ENCODE results near the gene GRIP2. TPM values are rescaled to one million over a fixed set of nuclear protein-coding genes. Genes with fewer than 3 reads are reported as not detected.
A peak's percentile ranks its signal among the peaks of the same experiment; 100 is the strongest.

The GRIP2 gene
- total and polyA plus RNA-seq, 2 experiments from 2014 or later: 0.06 TPM; not detected in 1

DNA sequence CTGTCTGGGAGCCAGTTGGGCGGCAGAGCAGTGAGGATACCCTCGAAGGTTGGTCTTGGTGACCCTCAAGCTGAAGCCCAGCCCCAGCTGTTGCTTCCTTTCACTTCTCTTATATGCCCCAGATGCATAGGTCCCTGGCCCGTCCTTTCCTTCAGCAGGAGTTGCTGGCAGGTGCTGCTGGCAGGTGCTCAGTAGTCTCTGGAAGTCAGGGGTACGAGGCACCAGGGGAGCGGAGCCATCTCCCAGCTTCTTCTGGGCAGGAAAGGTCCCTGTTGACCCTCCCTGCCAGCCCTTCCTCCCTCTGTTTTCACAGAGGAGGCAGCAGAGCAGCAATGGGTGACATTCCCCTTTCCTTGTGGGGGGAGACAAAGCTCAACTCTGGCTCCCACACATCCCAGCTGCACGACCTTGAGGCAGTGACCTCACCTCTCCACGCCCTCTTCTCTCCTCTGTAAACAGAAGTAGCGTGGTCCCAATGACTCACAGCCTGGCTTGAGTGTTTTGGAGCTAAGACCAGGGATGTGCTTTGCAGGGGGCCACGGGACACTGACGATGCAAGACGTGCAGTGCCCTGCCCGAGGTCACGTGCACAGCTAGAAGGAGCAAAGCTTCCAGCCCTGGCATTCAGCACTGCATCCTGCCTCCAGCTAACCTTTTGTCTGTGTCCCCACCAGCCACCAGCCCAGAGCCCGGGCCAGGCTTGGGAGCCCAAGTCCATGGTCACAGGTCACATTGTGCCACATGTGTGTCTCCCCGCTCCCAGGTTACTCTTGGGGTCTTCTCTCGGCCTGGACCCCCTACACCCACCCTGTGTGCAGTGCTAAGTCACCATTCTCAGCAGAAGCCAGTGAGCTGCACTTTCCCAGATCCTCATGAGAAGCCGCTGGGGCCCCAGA, 88.0 kb downstream of the GRIP2 start:
- H3K27ac ChIP-seq: no peak overlapping the region
- H3K4me1 ChIP-seq (ENCODE audit: low read depth): peaks cover 9% of the 10 kb centered on the region
- H3K4me3 ChIP-seq: no peak overlapping the region
- TF ChIP-seq, protein P1, sequence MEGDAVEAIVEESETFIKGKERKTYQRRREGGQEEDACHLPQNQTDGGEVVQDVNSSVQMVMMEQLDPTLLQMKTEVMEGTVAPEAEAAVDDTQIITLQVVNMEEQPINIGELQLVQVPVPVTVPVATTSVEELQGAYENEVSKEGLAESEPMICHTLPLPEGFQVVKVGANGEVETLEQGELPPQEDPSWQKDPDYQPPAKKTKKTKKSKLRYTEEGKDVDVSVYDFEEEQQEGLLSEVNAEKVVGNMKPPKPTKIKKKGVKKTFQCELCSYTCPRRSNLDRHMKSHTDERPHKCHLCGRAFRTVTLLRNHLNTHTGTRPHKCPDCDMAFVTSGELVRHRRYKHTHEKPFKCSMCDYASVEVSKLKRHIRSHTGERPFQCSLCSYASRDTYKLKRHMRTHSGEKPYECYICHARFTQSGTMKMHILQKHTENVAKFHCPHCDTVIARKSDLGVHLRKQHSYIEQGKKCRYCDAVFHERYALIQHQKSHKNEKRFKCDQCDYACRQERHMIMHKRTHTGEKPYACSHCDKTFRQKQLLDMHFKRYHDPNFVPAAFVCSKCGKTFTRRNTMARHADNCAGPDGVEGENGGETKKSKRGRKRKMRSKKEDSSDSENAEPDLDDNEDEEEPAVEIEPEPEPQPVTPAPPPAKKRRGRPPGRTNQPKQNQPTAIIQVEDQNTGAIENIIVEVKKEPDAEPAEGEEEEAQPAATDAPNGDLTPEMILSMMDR (IDR thresholded peaks at IDR 0.05; ENCODE audit: low read depth, low read length): no peak
- no peaks in the 10 kb centered on the region for H3K27me3 ChIP-seq
- H3K36me3 ChIP-seq: peaks cover 10% of the 10 kb centered on the region
- no peaks in the 10 kb centered on the region for H3K9me3 ChIP-seq (ENCODE audit: low read depth)
- peak in 1 of 2 donors; percentile 90 for DNase-seq (ENCODE audit: low read depth in 1 of 2, low spot score in 1 of 2)

DNA sequence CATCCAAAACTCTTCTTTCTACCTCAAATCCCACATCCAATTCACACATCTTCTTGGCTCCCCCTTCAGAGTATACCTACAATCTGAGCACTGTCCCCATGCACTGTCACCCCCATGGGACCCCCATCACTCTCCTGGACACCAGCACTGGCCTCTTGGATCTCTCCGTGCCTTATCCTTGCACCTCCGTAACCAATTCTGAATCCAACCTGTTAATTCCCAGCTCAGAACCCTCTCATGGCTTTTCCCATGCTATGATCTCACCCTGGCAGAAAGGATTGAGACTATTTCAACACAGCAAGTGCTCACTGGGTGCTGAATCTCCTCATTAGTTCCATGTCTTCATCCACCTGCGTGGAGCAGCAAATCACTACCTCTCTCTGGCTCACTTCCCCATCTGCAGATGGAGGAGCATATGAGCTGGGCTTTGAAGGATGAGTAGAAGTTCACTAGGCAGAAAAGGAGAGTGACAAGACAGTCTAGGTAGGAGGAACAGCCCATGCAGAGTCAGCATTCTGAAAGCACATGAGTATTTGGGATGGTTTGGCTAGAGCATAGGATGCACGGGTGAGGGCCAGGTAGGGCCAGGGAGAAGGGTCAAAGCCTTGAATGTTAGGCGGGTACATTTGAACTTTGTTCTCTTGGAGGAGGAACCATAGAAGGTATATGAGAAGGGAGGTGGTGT, 89.1 kb downstream of the GRIP2 start:
- peaks cover 9% of the 10 kb centered on the region for H3K4me1 ChIP-seq (ENCODE audit: low read depth)
- no peak overlapping the region for H3K4me3 ChIP-seq
- no peak overlapping the region for H3K27ac ChIP-seq
- H3K9me3 ChIP-seq (ENCODE audit: low read depth): no peaks in the 10 kb centered on the region
- peaks cover 10% of the 10 kb centered on the region for H3K36me3 ChIP-seq
- DNase-seq (ENCODE audit: low read depth in 1 of 2, low spot score in 1 of 2): no peak
- TF ChIP-seq, protein P1 (IDR thresholded peaks at IDR 0.05; ENCODE audit: low read depth, low read length): no peak
- H3K27me3 ChIP-seq: no peaks in the 10 kb centered on the region

DNA sequence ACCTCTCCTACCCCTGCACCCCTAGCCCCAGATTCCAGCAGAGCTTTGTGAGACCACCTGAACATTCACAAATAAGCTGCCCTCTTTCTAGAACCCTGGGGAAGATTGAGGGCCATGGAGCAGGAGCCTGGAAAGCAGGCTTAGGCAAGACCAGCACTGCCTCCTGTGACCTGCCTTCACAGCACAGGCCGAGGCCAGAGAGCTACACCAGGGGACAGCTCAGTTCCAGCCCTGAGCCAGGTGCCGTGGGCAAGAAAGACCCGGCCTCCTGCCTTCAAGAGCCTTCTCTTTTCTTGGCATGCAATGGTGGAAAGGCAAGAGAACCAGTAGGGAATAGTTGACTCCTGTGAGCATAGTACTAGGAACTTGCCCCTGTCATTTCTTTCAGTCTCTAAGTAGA, 89.6 kb downstream of the GRIP2 start:
- H3K4me3 ChIP-seq: no peak overlapping the region
- H3K27ac ChIP-seq: no peak overlapping the region
- DNase-seq (ENCODE audit: low read depth in 1 of 2, low spot score in 1 of 2): no peak
- peaks cover 10% of the 10 kb centered on the region for H3K36me3 ChIP-seq
- H3K4me1 ChIP-seq (ENCODE audit: low read depth): peaks cover 9% of the 10 kb centered on the region
- TF ChIP-seq, protein P1 (IDR thresholded peaks at IDR 0.05; ENCODE audit: low read depth, low read length): no peak
- no peaks in the 10 kb centered on the region for H3K9me3 ChIP-seq (ENCODE audit: low read depth)
- no peaks in the 10 kb centered on the region for H3K27me3 ChIP-seq

DNA sequence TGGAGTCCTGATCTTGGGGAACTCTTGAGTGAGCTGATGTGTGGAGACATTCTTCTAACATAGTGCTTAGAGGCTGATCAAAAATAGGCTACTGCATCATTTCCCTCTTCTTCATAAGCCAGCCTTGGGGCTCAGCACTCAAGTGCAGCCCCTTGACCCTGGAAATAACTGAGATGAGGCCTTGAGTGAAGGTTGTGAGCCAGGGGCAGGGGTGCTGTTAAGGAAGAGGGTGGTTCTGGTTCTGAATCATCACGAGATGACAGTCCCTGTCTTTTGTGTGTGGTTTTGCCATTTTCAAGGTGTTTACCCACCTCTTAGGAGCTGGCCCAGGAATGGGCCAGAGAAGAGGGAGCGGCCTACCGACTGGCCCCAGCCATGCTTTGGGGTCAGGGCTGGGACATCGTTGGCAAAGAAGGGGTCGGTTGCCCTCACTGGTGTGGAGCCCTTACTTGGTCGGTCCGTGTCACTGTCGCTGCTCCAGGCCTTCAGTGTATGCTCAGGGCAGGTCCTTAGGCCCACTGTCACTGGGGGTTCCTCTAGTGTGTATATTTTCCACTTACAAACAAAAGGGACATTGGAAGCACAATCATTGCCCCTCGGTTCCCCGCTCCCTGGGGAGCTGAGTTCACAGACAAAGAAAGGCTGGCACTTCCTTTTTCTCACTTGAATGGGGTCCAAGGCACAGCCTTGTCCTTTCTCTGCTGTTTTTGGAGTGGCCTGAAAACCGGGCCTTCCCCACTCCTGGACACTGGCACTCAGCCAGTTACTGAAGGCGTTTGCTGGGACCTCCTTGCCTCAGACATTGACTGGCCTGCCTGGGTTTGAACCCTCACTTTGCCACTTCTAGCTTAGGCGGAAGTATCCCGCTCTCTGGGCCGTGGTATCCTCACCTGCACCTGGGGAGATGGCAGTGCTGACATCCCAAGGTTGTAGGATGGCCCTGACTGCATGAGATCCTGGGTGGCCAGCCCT, 91.1 kb downstream of the GRIP2 start:
- Histone ChIP-seq H3K9me3 (ENCODE audit: low read depth) (no peaks in the 10 kb centered on the region), H3K36me3 (peaks cover 10% of the 10 kb centered on the region)
- TF ChIP-seq, protein P1 (IDR thresholded peaks at IDR 0.05; ENCODE audit: low read depth, low read length): no peak

DNA sequence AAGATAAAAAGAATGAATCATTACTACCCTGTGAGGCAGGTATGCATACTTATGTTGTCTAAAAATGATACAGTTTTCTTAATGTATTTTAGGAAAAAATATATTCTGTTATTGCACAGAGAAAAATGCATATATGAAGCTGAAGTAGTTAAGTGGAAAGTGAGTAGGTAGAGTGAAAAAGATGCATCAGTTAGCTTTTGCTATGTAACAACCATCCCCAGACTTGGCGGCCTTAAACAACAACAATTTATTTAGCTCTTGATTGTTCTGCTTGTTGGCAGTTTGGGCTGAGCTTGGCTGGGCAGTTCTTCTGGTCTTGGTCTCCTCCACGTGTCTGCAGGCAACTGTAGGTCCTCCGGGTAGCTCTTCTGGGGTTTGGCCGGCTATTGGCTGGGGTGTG, 92.1 kb downstream of the GRIP2 start:
- DNase-seq (ENCODE audit: low read depth in 1 of 2, low spot score in 1 of 2): no peak
- Histone ChIP-seq H3K27me3 (no peaks in the 10 kb centered on the region), H3K9me3 (ENCODE audit: low read depth) (no peaks in the 10 kb centered on the region), H3K27ac (no peak overlapping the region), H3K4me1 (ENCODE audit: low read depth) (no peaks in the 10 kb centered on the region), H3K4me3 (no peak overlapping the region), H3K36me3 (peaks cover 10% of the 10 kb centered on the region)
- TF ChIP-seq, protein P1 (IDR thresholded peaks at IDR 0.05; ENCODE audit: low read depth, low read length): no peak

More for the DNA sequence above, 91.1 kb downstream of the GRIP2 start:
- DNase-seq (ENCODE audit: low read depth in 1 of 2, low spot score in 1 of 2): no peak
- no peak overlapping the region for H3K27ac ChIP-seq
- no peaks in the 10 kb centered on the region for H3K27me3 ChIP-seq
- peaks cover 2% of the 10 kb centered on the region for H3K4me1 ChIP-seq (ENCODE audit: low read depth)
- H3K4me3 ChIP-seq: no peak overlapping the region

Data from cardiac muscle cell (in vitro differentiated cells and primary cell).